ENCODE results near the gene MIEN1.
"Not testable (repeated sequence)": the region's sequence is repeated elsewhere in the genome, so short reads cannot be mapped to it uniquely, and the experiment has no call there.

The MIEN1 gene

GRCh38 chr17:39730095-39730921 is at the start of gene MIEN1:
TSS of gene MIEN1 (minus strand) at chr17:39730532. CDS start at chr17:39730495, 37 bp downstream.
- peak; percentile 92 for DNase-seq

- no peak for DNase-seq
Measured at GRCh38 chr17:39777534-39778365, 47.4 kb upstream of the MIEN1 start.

GRCh38 chr17:39776252-39776651 is 45.9 kb upstream of the MIEN1 start:
- no peak for DNase-seq

- no peak for DNase-seq
Measured at GRCh38 chr17:39775031-39775430, 44.7 kb upstream of the MIEN1 start.

- DNase-seq = no peak
Measured at GRCh38 chr17:39774047-39774446, 43.7 kb upstream of the MIEN1 start.

GRCh38 chr17:39772987-39773934 is 42.9 kb upstream of the MIEN1 start:
- no peak for DNase-seq

GRCh38 chr17:39772415-39772814 is 42.1 kb upstream of the MIEN1 start:
- DNase-seq = no peak

- no peak for DNase-seq
Measured at GRCh38 chr17:39769974-39770587, 39.7 kb upstream of the MIEN1 start.

GRCh38 chr17:39767147-39767546 is 36.8 kb upstream of the MIEN1 start:
- no peak for DNase-seq

- DNase-seq = no peak
Measured at GRCh38 chr17:39765766-39766165, 35.4 kb upstream of the MIEN1 start.

- peak; percentile 39 for DNase-seq
Measured at GRCh38 chr17:39765175-39765574, 34.8 kb upstream of the MIEN1 start.

- DNase-seq = not testable (repeated sequence)
Measured at GRCh38 chr17:39764171-39764570, 33.8 kb upstream of the MIEN1 start.

GRCh38 chr17:39763051-39763820 is 32.9 kb upstream of the MIEN1 start:
- DNase-seq = no peak

- no peak for DNase-seq
Measured at GRCh38 chr17:39761861-39762496, 31.6 kb upstream of the MIEN1 start.

GRCh38 chr17:39759204-39759603 is 28.9 kb upstream of the MIEN1 start:
- DNase-seq = no peak

GRCh38 chr17:39757931-39758873 is 27.9 kb upstream of the MIEN1 start:
- peak; percentile 54 for DNase-seq

- no peak for DNase-seq
Measured at GRCh38 chr17:39757176-39757662, 26.9 kb upstream of the MIEN1 start.

GRCh38 chr17:39756380-39757079 is 26.2 kb upstream of the MIEN1 start:
- DNase-seq = no peak
